ENCODE results near the gene LIPT2.

Gene LIPT2

GRCh38 chr11:74464746-74465145 is 28.8 kb downstream of the LIPT2 start:
- Histone ChIP-seq H3K4me3 (ENCODE audit: low read depth, low read length) (no peak overlapping the region), H3K27me3 (ENCODE audit: control insufficient read depth, insufficient read depth, low read length) (peaks cover 7% of the 10 kb centered on the region; the same call in 1 of the 2 replicates), H3K9me3 (ENCODE audit: control insufficient read depth, insufficient read depth, low read depth, low read length) (no peaks in the 10 kb centered on the region), H3K9ac (ENCODE audit: low read length) (no peak overlapping the region), H3K4me1 (ENCODE audit: control insufficient read depth, insufficient read depth, low read length) (peaks cover 50% of the 10 kb centered on the region), H3K36me3 (ENCODE audit: control insufficient read depth, insufficient read depth, low read length) (peaks cover 23% of the 10 kb centered on the region; the same call in 1 of the 2 replicates), H3K27ac (ENCODE audit: low read depth, low read length) (no peak overlapping the region)

- no peak overlapping the region for H3K27ac ChIP-seq (ENCODE audit: low read depth, low read length)
These were observed 30.3 kb downstream of the LIPT2 start for GRCh38 chr11:74463216-74463615.

GRCh38 chr11:74462631-74463030 is 30.9 kb downstream of the LIPT2 start:
- Histone ChIP-seq H3K4me1 (ENCODE audit: control insufficient read depth, insufficient read depth, low read length) (peaks cover 41% of the 10 kb centered on the region), H3K9me3 (ENCODE audit: control insufficient read depth, insufficient read depth, low read depth, low read length) (no peaks in the 10 kb centered on the region), H3K27me3 (ENCODE audit: control insufficient read depth, insufficient read depth, low read length) (peaks cover 7% of the 10 kb centered on the region; the same call in 1 of the 2 replicates), H3K4me3 (ENCODE audit: low read depth, low read length) (no peak overlapping the region), H3K9ac (ENCODE audit: low read length) (no peak overlapping the region), H3K27ac (ENCODE audit: low read depth, low read length) (no peak overlapping the region), H3K36me3 (ENCODE audit: control insufficient read depth, insufficient read depth, low read length) (peaks cover 26% of the 10 kb centered on the region; the same call in 1 of the 2 replicates)

More at GRCh38 chr11:74463216-74463615, 30.3 kb downstream of the LIPT2 start:
- peaks cover 47% of the 10 kb centered on the region for H3K4me1 ChIP-seq (ENCODE audit: control insufficient read depth, insufficient read depth, low read length)
- no peaks in the 10 kb centered on the region for H3K9me3 ChIP-seq (ENCODE audit: control insufficient read depth, insufficient read depth, low read depth, low read length)
- no peak overlapping the region for H3K9ac ChIP-seq (ENCODE audit: low read length)
- H3K27me3 ChIP-seq (ENCODE audit: control insufficient read depth, insufficient read depth, low read length), result peaks cover 7% of the 10 kb centered on the region; the same call in 1 of the 2 replicates
- no peak overlapping the region for H3K4me3 ChIP-seq (ENCODE audit: low read depth, low read length)
- H3K36me3 ChIP-seq (ENCODE audit: control insufficient read depth, insufficient read depth, low read length), result peaks cover 23% of the 10 kb centered on the region; the same call in 1 of the 2 replicates

DNA sequence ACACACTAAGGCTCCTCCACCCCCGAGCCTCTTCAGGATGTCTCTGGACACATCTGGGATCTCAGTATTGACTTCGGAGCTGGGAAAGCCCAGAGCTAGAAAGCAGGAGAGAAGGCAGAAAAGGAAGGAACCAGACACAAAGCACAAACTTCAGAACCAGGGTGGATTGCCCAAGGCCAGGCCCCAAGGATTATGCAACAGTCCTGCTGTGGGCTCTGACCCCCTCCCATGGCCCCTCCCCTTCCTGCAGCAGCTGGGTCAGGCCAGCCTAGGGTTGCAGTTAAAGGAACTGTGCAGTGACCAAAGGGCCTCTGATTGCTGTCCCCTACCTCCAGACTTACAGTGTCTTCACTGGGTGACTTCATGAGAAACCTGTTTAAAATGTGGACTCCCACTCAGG is 31.5 kb downstream of the LIPT2 start:
- H3K36me3 ChIP-seq (ENCODE audit: control insufficient read depth, insufficient read depth, low read length), result peaks cover 31% of the 10 kb centered on the region; the same call in 1 of the 2 replicates
- no peak overlapping the region; the same call in 1 of the 2 replicates for H3K4me3 ChIP-seq (ENCODE audit: low read depth, low read length)
- H3K27ac ChIP-seq (ENCODE audit: low read depth, low read length), result no peak overlapping the region
- H3K9me3 ChIP-seq (ENCODE audit: control insufficient read depth, insufficient read depth, low read depth, low read length), result no peaks in the 10 kb centered on the region
- H3K9ac ChIP-seq (ENCODE audit: low read length), result no peak overlapping the region
- H3K4me1 ChIP-seq (ENCODE audit: control insufficient read depth, insufficient read depth, low read length), result peaks cover 40% of the 10 kb centered on the region
- H3K27me3 ChIP-seq (ENCODE audit: control insufficient read depth, insufficient read depth, low read length), result peaks cover 4% of the 10 kb centered on the region; the same call in 1 of the 2 replicates

DNA sequence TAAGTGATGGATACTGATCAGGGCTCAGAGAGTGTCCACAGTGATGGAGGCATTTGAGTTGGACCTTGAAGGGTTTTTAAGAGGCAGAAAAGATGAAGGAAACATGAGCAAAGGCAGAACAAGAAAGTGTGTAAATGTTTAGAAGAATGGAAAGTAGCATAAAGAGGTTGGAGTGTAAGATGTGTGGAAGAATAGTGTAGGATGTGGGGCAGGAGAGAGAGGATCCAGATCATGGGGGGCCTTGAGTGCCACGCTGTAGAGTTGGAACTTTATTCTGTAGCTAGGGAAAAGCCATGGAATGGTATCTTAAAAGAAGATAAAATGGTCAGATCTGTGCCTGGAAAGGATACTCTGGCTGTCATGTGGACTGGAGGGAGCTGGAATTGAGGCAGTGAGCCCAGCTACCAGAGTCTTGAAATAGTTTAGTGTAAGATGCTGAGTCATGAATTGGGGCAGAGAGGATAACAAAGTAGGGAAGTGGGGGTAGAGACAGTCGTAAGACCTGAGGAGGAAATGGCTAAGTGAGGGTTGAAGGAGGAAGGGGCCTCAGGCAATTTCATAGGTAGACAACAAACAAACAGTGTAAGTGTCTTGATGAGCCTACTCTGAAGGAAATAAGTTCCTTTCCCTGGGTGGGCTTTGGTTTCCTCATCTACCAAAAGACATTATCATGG is 32.9 kb downstream of the LIPT2 start:
- Histone ChIP-seq H3K9ac (ENCODE audit: low read length) (no peak overlapping the region), H3K4me3 (ENCODE audit: low read depth, low read length) (no peak overlapping the region), H3K9me3 (ENCODE audit: control insufficient read depth, insufficient read depth, low read depth, low read length) (no peaks in the 10 kb centered on the region), H3K27ac (ENCODE audit: low read depth, low read length) (no peak overlapping the region), H3K27me3 (ENCODE audit: control insufficient read depth, insufficient read depth, low read length) (no peaks in the 10 kb centered on the region), H3K36me3 (ENCODE audit: control insufficient read depth, insufficient read depth, low read length) (peaks cover 39% of the 10 kb centered on the region; the same call in 1 of the 2 replicates), H3K4me1 (ENCODE audit: control insufficient read depth, insufficient read depth, low read length) (peaks cover 26% of the 10 kb centered on the region)

DNA sequence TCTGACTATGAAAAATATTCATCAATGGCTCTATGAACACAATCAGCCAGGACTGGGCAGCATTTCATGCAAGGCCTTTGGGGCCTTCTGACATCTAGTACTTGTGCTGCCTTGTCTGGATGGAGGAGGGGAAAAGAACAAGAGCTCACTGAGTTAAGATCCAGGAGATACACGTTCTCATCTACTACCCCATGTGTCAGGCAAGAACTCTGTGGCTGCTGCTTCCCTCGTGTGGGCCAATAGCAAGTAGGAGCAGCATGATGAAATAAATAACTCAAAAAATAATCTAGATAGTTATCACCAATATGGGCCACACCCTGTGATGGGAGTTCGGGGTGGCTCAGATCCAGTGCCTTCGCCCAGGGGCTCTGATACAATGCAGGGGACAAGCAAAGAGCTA is 33.5 kb downstream of the LIPT2 start:
- no peak overlapping the region for H3K4me3 ChIP-seq (ENCODE audit: low read depth, low read length)
- no peak overlapping the region for H3K9ac ChIP-seq (ENCODE audit: low read length)
- H3K9me3 ChIP-seq (ENCODE audit: control insufficient read depth, insufficient read depth, low read depth, low read length), result no peaks in the 10 kb centered on the region

DNA sequence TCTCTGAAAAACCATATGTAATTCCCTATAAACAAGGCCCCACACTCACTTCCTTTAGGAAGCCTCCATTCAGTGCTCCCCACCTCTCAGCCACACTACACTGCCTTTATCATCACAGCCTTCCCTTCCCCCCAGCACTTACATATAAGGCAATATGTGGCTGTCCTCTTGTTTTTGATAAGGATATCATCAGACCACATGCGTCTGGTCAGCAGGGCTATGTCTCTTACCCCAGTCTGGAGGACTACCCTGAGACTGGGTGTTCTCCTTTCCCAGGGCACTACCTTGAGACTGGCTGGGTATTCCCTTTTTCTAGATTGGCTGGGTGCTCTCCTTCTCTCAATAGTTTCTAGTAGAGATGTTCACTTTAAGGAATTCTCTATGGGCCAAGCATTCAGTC is 33.9 kb downstream of the LIPT2 start:
- peaks cover 39% of the 10 kb centered on the region; the same call in 1 of the 2 replicates for H3K36me3 ChIP-seq (ENCODE audit: control insufficient read depth, insufficient read depth, low read length)
- H3K27ac ChIP-seq (ENCODE audit: low read depth, low read length), result no peak overlapping the region
- H3K4me1 ChIP-seq (ENCODE audit: control insufficient read depth, insufficient read depth, low read length), result peaks cover 22% of the 10 kb centered on the region
- H3K4me3 ChIP-seq (ENCODE audit: low read depth, low read length), result no peak overlapping the region
- no peak overlapping the region for H3K9ac ChIP-seq (ENCODE audit: low read length)
- H3K27me3 ChIP-seq (ENCODE audit: control insufficient read depth, insufficient read depth, low read length), result no peaks in the 10 kb centered on the region
- no peaks in the 10 kb centered on the region for H3K9me3 ChIP-seq (ENCODE audit: control insufficient read depth, insufficient read depth, low read depth, low read length)

More for the DNA sequence above, 33.5 kb downstream of the LIPT2 start:
- H3K27ac ChIP-seq (ENCODE audit: low read depth, low read length), result no peak overlapping the region
- H3K27me3 ChIP-seq (ENCODE audit: control insufficient read depth, insufficient read depth, low read length), result no peaks in the 10 kb centered on the region
- peaks cover 22% of the 10 kb centered on the region for H3K4me1 ChIP-seq (ENCODE audit: control insufficient read depth, insufficient read depth, low read length)
- H3K36me3 ChIP-seq (ENCODE audit: control insufficient read depth, insufficient read depth, low read length), result peaks cover 39% of the 10 kb centered on the region; the same call in 1 of the 2 replicates

GRCh38 chr11:74457356-74457755 is 36.2 kb downstream of the LIPT2 start:
- Histone ChIP-seq H3K27me3 (ENCODE audit: control insufficient read depth, insufficient read depth, low read length) (no peaks in the 10 kb centered on the region), H3K9ac (ENCODE audit: low read length) (no peak overlapping the region), H3K36me3 (ENCODE audit: control insufficient read depth, insufficient read depth, low read length) (peaks cover 29% of the 10 kb centered on the region; the same call in 1 of the 2 replicates), H3K4me3 (ENCODE audit: low read depth, low read length) (no peak overlapping the region), H3K27ac (ENCODE audit: low read depth, low read length) (no peak overlapping the region), H3K4me1 (ENCODE audit: control insufficient read depth, insufficient read depth, low read length) (peaks cover 18% of the 10 kb centered on the region), H3K9me3 (ENCODE audit: control insufficient read depth, insufficient read depth, low read depth, low read length) (no peaks in the 10 kb centered on the region)

DNA sequence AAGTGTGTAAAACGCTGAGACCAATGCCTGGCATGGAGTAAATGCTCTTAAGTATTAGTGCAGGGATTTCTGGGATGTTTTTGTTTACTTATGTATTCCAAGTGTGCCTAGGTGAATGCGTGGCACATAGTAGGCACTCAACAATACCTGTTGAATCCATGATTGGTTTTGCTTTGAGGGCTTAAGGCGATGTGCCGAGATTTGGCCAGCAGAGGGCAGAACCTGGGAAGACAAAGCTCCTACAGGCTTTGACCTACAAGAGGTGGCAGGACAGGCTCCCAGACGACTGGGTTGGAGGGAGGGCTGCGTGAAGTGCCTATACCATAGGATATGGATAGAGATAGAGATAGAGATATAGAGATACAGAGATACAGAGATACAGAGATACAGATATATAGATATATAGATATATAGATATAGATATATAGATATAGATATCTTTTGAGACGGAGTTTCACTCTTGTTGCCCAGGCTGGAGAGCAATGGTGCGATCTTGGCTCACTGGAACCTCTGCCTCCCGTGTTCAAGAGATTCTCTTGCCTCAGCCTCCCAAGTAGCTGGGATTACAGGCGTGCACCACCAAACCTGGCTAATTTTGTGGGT is 40.0 kb downstream of the LIPT2 start:
- Histone ChIP-seq H3K9ac (ENCODE audit: low read length) (no peak overlapping the region), H3K9me3 (ENCODE audit: control insufficient read depth, insufficient read depth, low read depth, low read length) (no peaks in the 10 kb centered on the region), H3K27me3 (ENCODE audit: control insufficient read depth, insufficient read depth, low read length) (no peaks in the 10 kb centered on the region), H3K27ac (ENCODE audit: low read depth, low read length) (no peak overlapping the region), H3K4me3 (ENCODE audit: low read depth, low read length) (no peak overlapping the region), H3K36me3 (ENCODE audit: control insufficient read depth, insufficient read depth, low read length) (peaks cover 16% of the 10 kb centered on the region; the same call in 1 of the 2 replicates), H3K4me1 (ENCODE audit: control insufficient read depth, insufficient read depth, low read length) (peaks cover 2% of the 10 kb centered on the region; the same call in 1 of the 2 replicates)

GRCh38 chr11:74452366-74452765 is 41.2 kb downstream of the LIPT2 start:
- Histone ChIP-seq H3K27me3 (ENCODE audit: control insufficient read depth, insufficient read depth, low read length) (no peaks in the 10 kb centered on the region), H3K9me3 (ENCODE audit: control insufficient read depth, insufficient read depth, low read depth, low read length) (no peaks in the 10 kb centered on the region), H3K27ac (ENCODE audit: low read depth, low read length) (no peak overlapping the region), H3K36me3 (ENCODE audit: control insufficient read depth, insufficient read depth, low read length) (peaks cover 12% of the 10 kb centered on the region; the same call in 1 of the 2 replicates), H3K9ac (ENCODE audit: low read length) (no peak overlapping the region), H3K4me1 (ENCODE audit: control insufficient read depth, insufficient read depth, low read length) (peaks cover 2% of the 10 kb centered on the region; the same call in 1 of the 2 replicates), H3K4me3 (ENCODE audit: low read depth, low read length) (no peak overlapping the region)

DNA sequence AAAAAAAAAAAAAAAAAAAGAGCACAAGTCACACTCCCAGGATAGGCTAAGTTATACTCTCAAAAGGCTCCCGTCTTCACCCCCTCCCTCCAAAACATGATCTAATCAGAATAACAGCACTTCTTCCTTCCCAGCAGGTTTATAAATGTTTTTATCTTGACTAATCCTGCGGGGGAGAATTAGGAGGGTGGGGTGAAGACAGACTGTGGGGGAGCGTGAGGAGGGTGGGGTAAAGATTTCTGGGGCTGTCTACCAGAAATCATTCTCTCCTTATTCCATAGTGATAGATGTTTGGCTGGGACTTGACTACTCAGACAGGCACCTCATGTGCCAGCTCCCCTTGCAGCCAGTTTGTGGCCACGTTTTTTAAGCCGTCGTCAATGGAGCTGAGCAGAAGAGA is 43.2 kb downstream of the LIPT2 start:
- H3K4me1 ChIP-seq (ENCODE audit: control insufficient read depth, insufficient read depth, low read length), result peaks cover 2% of the 10 kb centered on the region; the same call in 1 of the 2 replicates
- no peaks in the 10 kb centered on the region for H3K36me3 ChIP-seq (ENCODE audit: control insufficient read depth, insufficient read depth, low read length)
- H3K27me3 ChIP-seq (ENCODE audit: control insufficient read depth, insufficient read depth, low read length), result no peaks in the 10 kb centered on the region
- no peak overlapping the region for H3K27ac ChIP-seq (ENCODE audit: low read depth, low read length)
- H3K9ac ChIP-seq (ENCODE audit: low read length), result no peak overlapping the region
- H3K4me3 ChIP-seq (ENCODE audit: low read depth, low read length), result no peak overlapping the region
- no peaks in the 10 kb centered on the region for H3K9me3 ChIP-seq (ENCODE audit: control insufficient read depth, insufficient read depth, low read depth, low read length)

Measured in HUES6 (cell line).